Rectal smooth muscle tissue (tissue), 1 donor: ENCODE measurements around the gene GPR15.
A peak's percentile ranks its signal among the peaks of the same experiment; 100 is the strongest.

Experiments used
- H3K27ac ChIP-seq: one replicate; pipeline ENCODE4 v1.7.0; 2013; ENCODE audit warnings: low read depth, low read length, inconsistent platforms
- H3K27me3 ChIP-seq: one replicate; pipeline ENCODE4 v1.7.0; 2013; ENCODE audit warnings: low read length; ENCODE audit not compliant: control insufficient read depth, insufficient read depth
- H3K36me3 ChIP-seq: one replicate; pipeline ENCODE4 v1.7.0; 2013; ENCODE audit warnings: low read length; ENCODE audit not compliant: control insufficient read depth, insufficient read depth
- H3K4me1 ChIP-seq: one replicate; pipeline ENCODE4 v1.7.0; 2013; ENCODE audit warnings: low read length; ENCODE audit not compliant: control insufficient read depth, insufficient read depth
- H3K4me3 ChIP-seq: one replicate; pipeline ENCODE4 v1.7.0; 2013; ENCODE audit warnings: low read length
- H3K9ac ChIP-seq: one replicate; pipeline ENCODE4 v1.7.0; 2013; ENCODE audit warnings: low read length

The GPR15 gene

DNA sequence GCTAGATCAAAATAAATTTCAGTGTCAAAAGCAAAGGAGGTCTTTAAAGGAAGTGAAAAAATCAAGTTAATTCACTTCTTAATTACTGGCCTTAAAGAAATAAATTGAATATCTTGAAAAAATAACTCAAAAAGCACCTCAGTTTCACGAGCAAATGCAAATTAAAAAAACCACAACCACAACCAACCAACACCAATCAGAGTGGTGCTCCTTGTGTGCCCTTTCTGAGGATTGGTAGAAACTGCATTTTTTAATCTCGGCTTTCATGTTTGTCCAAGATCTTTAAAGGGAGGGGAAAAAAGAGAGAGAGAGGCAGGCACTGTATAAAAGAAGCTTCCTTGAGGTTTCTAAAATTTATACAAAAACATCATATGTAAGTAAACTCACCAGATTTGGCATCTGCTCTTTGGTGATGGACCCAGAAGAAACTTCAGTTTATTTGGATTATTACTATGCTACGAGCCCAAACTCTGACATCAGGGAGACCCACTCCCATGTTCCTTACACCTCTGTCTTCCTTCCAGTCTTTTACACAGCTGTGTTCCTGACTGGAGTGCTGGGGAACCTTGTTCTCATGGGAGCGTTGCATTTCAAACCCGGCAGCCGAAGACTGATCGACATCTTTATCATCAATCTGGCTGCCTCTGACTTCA, at the start of gene GPR15:
Gene GPR15 (plus strand): TSS at position 357 of the 653 bp plus-strand sequence. CDS start 56 bp downstream, at position 413.
- H3K36me3 ChIP-seq: no peaks in the 10 kb centered on the region
- H3K4me1 ChIP-seq: no peaks in the 10 kb centered on the region
- no peak within 1 kb of the TSS for H3K27ac ChIP-seq
- H3K9ac ChIP-seq: no peak within 1 kb of the TSS
- no peaks in the 10 kb centered on the region for H3K27me3 ChIP-seq
- H3K4me3 ChIP-seq: peak within 1 kb of the TSS; percentile 1

DNA sequence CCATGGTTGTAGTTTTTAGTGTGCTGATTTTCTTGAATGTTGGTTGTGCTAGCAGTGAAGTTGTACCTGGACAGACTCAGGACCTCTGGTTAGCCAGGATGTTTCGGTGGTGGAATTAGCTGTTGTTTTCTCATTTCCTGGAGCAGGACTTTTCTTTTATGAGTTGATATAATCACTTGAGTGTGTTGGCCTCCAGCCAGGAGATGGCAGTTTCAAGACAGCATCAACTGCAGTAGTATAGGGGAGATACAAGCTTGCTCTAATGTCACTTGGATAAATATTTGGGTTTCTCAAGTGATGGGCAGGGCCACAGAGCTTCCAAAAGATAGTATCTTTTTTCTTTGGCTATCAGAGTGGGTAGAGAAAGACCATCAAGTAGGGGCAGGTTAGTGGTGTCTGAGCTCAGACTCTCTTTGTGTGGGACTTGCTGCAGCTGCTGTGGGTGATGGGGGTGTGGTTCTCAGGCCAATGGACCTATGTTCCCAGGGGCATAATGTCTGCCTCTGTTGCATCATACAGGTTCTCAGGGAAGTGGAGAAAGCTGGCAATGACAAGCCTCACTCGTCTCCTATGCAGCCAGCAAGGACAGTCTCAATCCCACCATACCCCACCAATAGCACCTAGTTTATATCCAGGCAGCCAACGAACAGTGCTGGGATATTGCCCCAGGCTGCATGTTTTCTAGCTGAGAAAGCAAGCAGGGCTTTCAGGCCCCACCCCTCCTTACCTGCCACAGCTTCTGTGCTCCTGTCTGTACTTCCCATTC, 48.9 kb upstream of the GPR15 start:
- Histone ChIP-seq H3K9ac (no peak overlapping the region), H3K4me3 (no peak overlapping the region), H3K36me3 (no peaks in the 10 kb centered on the region), H3K27me3 (no peaks in the 10 kb centered on the region), H3K27ac (no peak overlapping the region), H3K4me1 (no peaks in the 10 kb centered on the region)

- no peak overlapping the region for H3K27ac ChIP-seq
- H3K4me3 ChIP-seq: no peak overlapping the region
- no peaks in the 10 kb centered on the region for H3K4me1 ChIP-seq
Measured at GRCh38 chr3:98483626-98484025, 48.2 kb upstream of the GPR15 start.

GRCh38 chr3:98497381-98497780, 34.4 kb upstream of the GPR15 start, which contains the start of gene OR5K2:
Gene OR5K2 (plus strand): TSS chr3:98497681. CDS start chr3:98497681, 0 bp downstream.
- H3K4me3 ChIP-seq: no peak within 1 kb of the TSS
- no peaks in the 10 kb centered on the region for H3K36me3 ChIP-seq
- no peak within 1 kb of the TSS for H3K9ac ChIP-seq
- H3K4me1 ChIP-seq: no peaks in the 10 kb centered on the region
- H3K27ac ChIP-seq: no peak within 1 kb of the TSS
- no peaks in the 10 kb centered on the region for H3K27me3 ChIP-seq

More at GRCh38 chr3:98483626-98484025, 48.2 kb upstream of the GPR15 start:
- Histone ChIP-seq H3K36me3 (no peaks in the 10 kb centered on the region), H3K27me3 (no peaks in the 10 kb centered on the region), H3K9ac (no peak overlapping the region)

DNA sequence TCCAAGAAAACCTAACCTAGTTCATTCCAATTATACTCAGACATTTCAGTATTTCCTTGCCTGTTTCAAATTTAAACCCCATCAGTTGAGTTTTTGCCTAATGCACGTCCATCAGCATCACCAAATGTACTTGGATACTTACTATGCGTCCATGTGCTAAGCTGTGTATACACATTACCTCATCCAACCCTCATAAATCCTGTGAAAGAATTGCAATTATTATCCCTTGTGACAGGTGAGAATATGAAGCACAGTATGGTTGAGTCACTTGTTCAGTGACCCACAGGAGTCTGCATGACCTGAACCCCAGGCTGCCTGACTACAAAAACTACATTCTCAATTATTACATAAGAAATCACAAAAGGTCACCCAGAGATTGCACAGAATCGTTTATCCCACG, 31.8 kb upstream of the GPR15 start:
- Histone ChIP-seq H3K4me3 (no peak overlapping the region), H3K4me1 (no peaks in the 10 kb centered on the region), H3K9ac (no peak overlapping the region), H3K27ac (no peak overlapping the region), H3K27me3 (no peaks in the 10 kb centered on the region), H3K36me3 (no peaks in the 10 kb centered on the region)

DNA sequence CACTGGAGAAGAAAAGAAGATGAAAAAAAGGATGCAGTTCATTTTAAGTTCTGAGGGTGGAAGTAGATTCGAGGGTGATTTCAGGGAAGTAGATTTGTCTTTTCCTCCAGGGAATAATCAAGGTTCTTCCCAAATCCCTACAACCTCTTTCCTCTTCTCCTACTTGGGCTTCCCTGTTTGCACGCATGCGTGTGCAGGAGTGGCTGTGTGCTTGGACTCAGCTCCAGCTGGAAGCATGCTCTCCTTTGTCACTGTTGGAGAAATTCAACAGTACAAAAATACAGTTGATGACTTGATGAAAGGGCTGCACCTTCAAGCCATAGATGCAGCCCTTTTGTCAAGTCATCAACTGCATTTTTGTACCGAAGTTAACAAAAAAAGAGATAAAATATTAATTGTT, 30.5 kb upstream of the GPR15 start:
- Histone ChIP-seq H3K36me3 (no peaks in the 10 kb centered on the region), H3K9ac (no peak overlapping the region), H3K27me3 (no peaks in the 10 kb centered on the region), H3K4me1 (no peaks in the 10 kb centered on the region), H3K27ac (no peak overlapping the region), H3K4me3 (no peak overlapping the region)

GRCh38 chr3:98501863-98502576, 29.8 kb upstream of the GPR15 start:
- Histone ChIP-seq H3K9ac (no peak overlapping the region), H3K27ac (no peak overlapping the region), H3K27me3 (no peaks in the 10 kb centered on the region), H3K4me3 (no peak overlapping the region), H3K4me1 (no peaks in the 10 kb centered on the region), H3K36me3 (no peaks in the 10 kb centered on the region)

DNA sequence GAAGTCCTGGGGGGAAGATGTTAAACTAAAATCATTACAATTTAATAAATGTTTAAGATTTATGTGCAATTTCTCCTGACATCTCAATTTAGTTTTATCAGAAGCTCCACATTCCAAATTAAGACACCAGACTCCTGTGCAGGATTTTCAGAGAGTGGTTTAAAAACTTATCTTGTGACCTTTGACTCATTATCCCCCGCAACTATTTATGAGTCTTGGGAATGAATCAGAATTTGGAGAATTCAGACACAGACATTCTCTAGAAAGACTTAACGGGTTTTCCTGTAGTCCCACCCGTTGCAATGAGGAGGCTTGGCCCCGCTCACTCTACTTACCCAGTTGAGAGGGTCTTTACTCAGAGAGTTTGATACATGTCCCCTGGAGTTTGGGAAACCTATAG, 27.2 kb upstream of the GPR15 start:
- H3K27me3 ChIP-seq: no peaks in the 10 kb centered on the region
- H3K4me1 ChIP-seq: no peaks in the 10 kb centered on the region
- no peak overlapping the region for H3K4me3 ChIP-seq
- H3K36me3 ChIP-seq: no peaks in the 10 kb centered on the region
- H3K27ac ChIP-seq: no peak overlapping the region
- no peak overlapping the region for H3K9ac ChIP-seq

DNA sequence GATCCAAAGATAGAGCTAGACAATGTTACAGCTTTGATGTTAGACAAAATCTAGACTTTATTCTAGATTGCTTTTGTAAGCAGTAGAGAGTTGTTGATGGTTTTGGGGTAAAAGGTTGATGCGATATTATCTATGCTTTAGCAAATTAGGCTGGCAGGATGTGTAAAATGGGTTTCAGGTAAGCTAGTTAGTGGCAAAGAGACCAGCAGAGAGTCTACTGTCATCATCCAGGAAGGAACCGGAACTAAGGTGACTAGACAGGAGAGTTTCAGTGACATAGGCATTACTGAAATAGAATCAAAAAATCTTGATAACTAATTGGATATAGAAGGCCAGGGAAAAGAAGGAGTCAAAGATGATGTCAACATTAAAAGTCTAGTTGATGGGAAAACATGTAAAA, 23.2 kb upstream of the GPR15 start:
- Histone ChIP-seq H3K27ac (no peak overlapping the region), H3K4me1 (no peaks in the 10 kb centered on the region), H3K36me3 (peaks cover 2% of the 10 kb centered on the region), H3K27me3 (no peaks in the 10 kb centered on the region), H3K4me3 (no peak overlapping the region), H3K9ac (no peak overlapping the region)

- H3K27me3 ChIP-seq: no peaks in the 10 kb centered on the region
- no peak overlapping the region for H3K27ac ChIP-seq
- no peaks in the 10 kb centered on the region for H3K4me1 ChIP-seq
- no peak overlapping the region for H3K9ac ChIP-seq
- no peak overlapping the region for H3K4me3 ChIP-seq
- H3K36me3 ChIP-seq: peaks cover 9% of the 10 kb centered on the region
Measured at GRCh38 chr3:98512576-98512975, 19.2 kb upstream of the GPR15 start.

- H3K9ac ChIP-seq: no peak overlapping the region
- no peaks in the 10 kb centered on the region for H3K27me3 ChIP-seq
- no peaks in the 10 kb centered on the region for H3K4me1 ChIP-seq
- H3K4me3 ChIP-seq: no peak overlapping the region
- no peak overlapping the region for H3K27ac ChIP-seq
- H3K36me3 ChIP-seq: peaks cover 11% of the 10 kb centered on the region
Measured at GRCh38 chr3:98513091-98513511, 18.7 kb upstream of the GPR15 start.

GRCh38 chr3:98513736-98514135, 18.0 kb upstream of the GPR15 start:
- Histone ChIP-seq H3K36me3 (peaks cover 12% of the 10 kb centered on the region), H3K27ac (no peak overlapping the region), H3K4me1 (no peaks in the 10 kb centered on the region), H3K27me3 (no peaks in the 10 kb centered on the region), H3K4me3 (no peak overlapping the region), H3K9ac (no peak overlapping the region)
